ENCODE measurements around the gene RIMKLB. TPM values are rescaled to one million over a fixed set of nuclear protein-coding genes. Genes with fewer than 3 reads are reported as not detected.

Gene RIMKLB
- polyA plus RNA-seq, 3 donors: 1.0 to 6.6 (median 1.2) TPM

DNA sequence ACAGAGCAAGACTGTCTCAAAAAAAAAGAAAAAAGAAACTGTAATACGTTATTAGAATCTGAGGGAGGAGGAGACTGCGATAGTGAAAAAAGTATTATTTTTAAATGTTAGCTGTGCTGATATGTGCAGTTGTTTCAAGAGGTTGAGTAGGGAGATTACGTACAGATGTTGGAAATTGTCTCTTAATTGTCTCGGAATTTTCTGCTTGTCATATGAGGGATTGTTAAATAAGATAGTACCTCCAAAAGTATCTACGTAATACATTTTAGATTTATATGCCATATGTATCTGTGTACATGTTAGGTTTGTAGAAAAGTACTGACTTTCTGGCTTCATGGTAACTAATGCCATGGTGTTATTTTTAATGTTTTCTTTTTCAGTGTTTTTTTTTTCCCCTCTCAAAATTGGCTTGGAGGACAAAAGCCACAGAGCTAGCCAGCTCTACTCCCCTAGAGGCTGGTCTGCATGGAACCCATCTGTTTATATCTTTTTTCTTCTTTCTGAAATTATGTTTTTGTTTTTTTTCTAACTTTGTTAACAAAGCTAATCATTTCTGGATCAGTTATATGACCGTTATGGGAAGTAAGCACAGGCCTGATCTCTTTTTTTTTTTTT lies 3.4 kb downstream of the RIMKLB start:
- H3K4me1 ChIP-seq (ENCODE audit: control insufficient read depth in 1 of 2, insufficient read depth in 2 of 2, low read length in 2 of 2): peaks cover 17 to 20% of the 10 kb centered on the region in 2 donors
- no peak overlapping the region for H2AFZ ChIP-seq (ENCODE audit: insufficient read depth, low read depth, low read length, poor library complexity, severe bottlenecking)
- H3K79me2 ChIP-seq (ENCODE audit: insufficient read depth, low read length): peaks cover 6% of the 10 kb centered on the region
- 96% methylated on average over 2 of the region's 6 CpGs for WGBS (ENCODE audit: insufficient coverage)
- TF ChIP-seq, protein P1, sequence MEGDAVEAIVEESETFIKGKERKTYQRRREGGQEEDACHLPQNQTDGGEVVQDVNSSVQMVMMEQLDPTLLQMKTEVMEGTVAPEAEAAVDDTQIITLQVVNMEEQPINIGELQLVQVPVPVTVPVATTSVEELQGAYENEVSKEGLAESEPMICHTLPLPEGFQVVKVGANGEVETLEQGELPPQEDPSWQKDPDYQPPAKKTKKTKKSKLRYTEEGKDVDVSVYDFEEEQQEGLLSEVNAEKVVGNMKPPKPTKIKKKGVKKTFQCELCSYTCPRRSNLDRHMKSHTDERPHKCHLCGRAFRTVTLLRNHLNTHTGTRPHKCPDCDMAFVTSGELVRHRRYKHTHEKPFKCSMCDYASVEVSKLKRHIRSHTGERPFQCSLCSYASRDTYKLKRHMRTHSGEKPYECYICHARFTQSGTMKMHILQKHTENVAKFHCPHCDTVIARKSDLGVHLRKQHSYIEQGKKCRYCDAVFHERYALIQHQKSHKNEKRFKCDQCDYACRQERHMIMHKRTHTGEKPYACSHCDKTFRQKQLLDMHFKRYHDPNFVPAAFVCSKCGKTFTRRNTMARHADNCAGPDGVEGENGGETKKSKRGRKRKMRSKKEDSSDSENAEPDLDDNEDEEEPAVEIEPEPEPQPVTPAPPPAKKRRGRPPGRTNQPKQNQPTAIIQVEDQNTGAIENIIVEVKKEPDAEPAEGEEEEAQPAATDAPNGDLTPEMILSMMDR (IDR thresholded peaks at IDR 0.05): no peak
- peaks cover 0 to 6% (median 0%) of the 10 kb centered on the region in 7 donors for H3K9me3 Mint-ChIP-seq
- H3K36me3 Mint-ChIP-seq: peaks cover 0 to 8% of the 10 kb centered on the region in 2 donors
- H4K20me1 ChIP-seq (ENCODE audit: insufficient read depth, low read length): no peaks in the 10 kb centered on the region
- peaks cover 3 to 6% of the 10 kb centered on the region in 2 donors for H3K27me3 ChIP-seq (ENCODE audit: control insufficient read depth in 2 of 2, insufficient read depth in 2 of 2, low read length in 2 of 2)
- H3K27me3 Mint-ChIP-seq (ENCODE audit: low read depth in 3 of 3): peaks cover 6 to 26% (median 12%) of the 10 kb centered on the region in 3 donors
- H3K4me2 ChIP-seq (replicated peaks; ENCODE audit: extremely low read depth, low read length, poor library complexity, severe bottlenecking): no peak overlapping the region
- no peak overlapping the region for H3K27ac Mint-ChIP-seq
- intact Hi-C loops (cut with micrococcal nuclease): no loop called here
- no peak overlapping the region for H3K4me3 ChIP-seq (replicated peaks in 1 of 3; ENCODE audit: low read depth in 2 of 3, low read length in 3 of 3)
- H3K4me1 Mint-ChIP-seq: peaks cover 23% of the 10 kb centered on the region
- DNase-seq: no peak
- no peak overlapping the region for H3K27ac ChIP-seq (ENCODE audit: low read depth in 1 of 2, low read length in 2 of 2)
- no peaks in the 10 kb centered on the region for H3K36me3 ChIP-seq (replicated peaks in 1 of 2; ENCODE audit: control insufficient read depth in 1 of 2, insufficient read depth in 2 of 2, low read length in 2 of 2)
- no peak overlapping the region for H3K9ac ChIP-seq (ENCODE audit: insufficient read depth, low read length, poor library complexity, severe bottlenecking)
- no peaks in the 10 kb centered on the region for H3K9me3 ChIP-seq (replicated peaks in 1 of 2; ENCODE audit: control insufficient read depth in 1 of 2, insufficient read depth in 1 of 2, low read length in 2 of 2)
- H3K4me3 Mint-ChIP-seq: no peak overlapping the region

DNA sequence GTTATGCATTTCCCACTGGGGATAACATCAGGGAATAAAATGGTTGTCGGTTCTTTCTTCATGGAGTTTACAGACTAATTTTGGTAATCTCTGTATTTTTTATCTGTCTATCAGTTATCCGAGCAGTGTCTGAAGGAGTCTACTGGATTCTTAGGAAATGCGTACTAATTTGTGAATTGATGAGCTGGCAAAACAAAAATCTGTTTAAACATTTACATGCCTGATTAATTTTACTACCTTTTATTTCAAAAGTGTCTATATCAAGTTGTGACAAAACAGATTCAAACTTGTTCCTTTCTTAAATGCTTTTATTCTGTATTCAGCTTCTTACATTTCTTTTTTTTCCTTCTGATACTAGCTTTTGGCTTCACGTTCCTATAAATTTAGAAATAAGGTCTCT lies 4.4 kb downstream of the RIMKLB start:
- H3K4me1 Mint-ChIP-seq: peaks cover 16% of the 10 kb centered on the region
- intact Hi-C loops (cut with micrococcal nuclease): no loop called here

More for the DNA sequence above, 4.4 kb downstream of the RIMKLB start:
- Mint-ChIP-seq H3K36me3 (peaks cover 0 to 8% of the 10 kb centered on the region in 2 donors), H3K27me3 (ENCODE audit: low read depth in 3 of 3) (peaks cover 0 to 17% (median 4%) of the 10 kb centered on the region in 3 donors), H3K9me3 (peaks cover 0 to 4% (median 0%) of the 10 kb centered on the region in 7 donors), H3K27ac (no peak overlapping the region), H3K4me3 (no peak overlapping the region)
- Histone ChIP-seq H4K20me1 (ENCODE audit: insufficient read depth, low read length) (no peaks in the 10 kb centered on the region), H3K4me1 (ENCODE audit: control insufficient read depth in 1 of 2, insufficient read depth in 2 of 2, low read length in 2 of 2) (peaks cover 14 to 15% of the 10 kb centered on the region in 2 donors), H3K9me3 (replicated peaks in 1 of 2; ENCODE audit: control insufficient read depth in 1 of 2, insufficient read depth in 1 of 2, low read length in 2 of 2) (no peaks in the 10 kb centered on the region), H3K79me2 (ENCODE audit: insufficient read depth, low read length) (peaks cover 6% of the 10 kb centered on the region), H2AFZ (ENCODE audit: insufficient read depth, low read depth, low read length, poor library complexity, severe bottlenecking) (no peak overlapping the region), H3K9ac (ENCODE audit: insufficient read depth, low read length, poor library complexity, severe bottlenecking) (no peak overlapping the region), H3K27me3 (ENCODE audit: control insufficient read depth in 2 of 2, insufficient read depth in 2 of 2, low read length in 2 of 2) (no peaks in the 10 kb centered on the region), H3K4me2 (replicated peaks; ENCODE audit: extremely low read depth, low read length, poor library complexity, severe bottlenecking) (no peak overlapping the region), H3K27ac (ENCODE audit: low read depth in 1 of 2, low read length in 2 of 2) (no peak overlapping the region), H3K4me3 (replicated peaks in 1 of 3; ENCODE audit: low read depth in 2 of 3, low read length in 3 of 3) (no peak overlapping the region), H3K36me3 (replicated peaks in 1 of 2; ENCODE audit: control insufficient read depth in 1 of 2, insufficient read depth in 2 of 2, low read length in 2 of 2) (no peaks in the 10 kb centered on the region)
- DNase-seq: no peak
- TF ChIP-seq, protein P1 (IDR thresholded peaks at IDR 0.05): no peak
- WGBS (ENCODE audit: insufficient coverage): no CpG with 5 or more reads among the region's 4 CpGs

All from CD14-positive monocyte (primary cell).